ENCODE data around the gene RUSC2.
"Not testable (repeated sequence)": the region's sequence is repeated elsewhere in the genome, so short reads cannot be mapped to it uniquely, and the experiment has no call there.

RUSC2 gene

DNA sequence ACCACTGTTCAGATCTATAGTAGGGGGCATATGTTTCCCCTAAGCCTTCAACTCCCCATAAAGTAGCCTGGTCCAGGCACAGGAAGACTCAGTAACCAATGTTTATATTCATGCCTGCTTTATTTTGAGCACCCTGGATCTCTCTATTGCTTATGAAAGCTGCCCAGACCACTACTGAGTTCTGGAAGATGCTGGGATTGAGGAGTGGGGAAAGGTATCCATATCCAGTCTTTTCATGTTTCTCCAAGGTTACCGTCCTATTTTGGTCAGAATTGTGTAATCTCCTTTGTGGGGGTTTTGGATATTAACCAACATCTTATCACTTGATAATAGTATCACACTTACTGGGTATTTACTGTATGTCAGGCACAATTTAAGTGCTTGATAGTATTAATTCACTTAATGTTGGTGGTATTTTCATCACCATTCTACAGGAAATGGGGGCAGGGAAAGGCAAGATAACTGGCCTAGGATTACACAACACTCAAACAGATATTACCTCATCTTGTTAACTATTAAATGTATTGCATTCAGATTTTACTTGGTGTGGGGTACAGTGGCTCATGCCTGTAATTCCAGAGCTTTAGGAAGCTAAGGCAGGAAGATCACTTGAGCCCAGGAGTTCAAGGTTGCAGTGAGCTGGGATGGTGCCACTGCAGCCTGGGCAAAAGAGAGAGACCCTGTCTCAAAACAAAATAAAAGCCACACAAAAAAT, 36.3 kb downstream of the RUSC2 start:
- no peak for DNase-seq

DNA sequence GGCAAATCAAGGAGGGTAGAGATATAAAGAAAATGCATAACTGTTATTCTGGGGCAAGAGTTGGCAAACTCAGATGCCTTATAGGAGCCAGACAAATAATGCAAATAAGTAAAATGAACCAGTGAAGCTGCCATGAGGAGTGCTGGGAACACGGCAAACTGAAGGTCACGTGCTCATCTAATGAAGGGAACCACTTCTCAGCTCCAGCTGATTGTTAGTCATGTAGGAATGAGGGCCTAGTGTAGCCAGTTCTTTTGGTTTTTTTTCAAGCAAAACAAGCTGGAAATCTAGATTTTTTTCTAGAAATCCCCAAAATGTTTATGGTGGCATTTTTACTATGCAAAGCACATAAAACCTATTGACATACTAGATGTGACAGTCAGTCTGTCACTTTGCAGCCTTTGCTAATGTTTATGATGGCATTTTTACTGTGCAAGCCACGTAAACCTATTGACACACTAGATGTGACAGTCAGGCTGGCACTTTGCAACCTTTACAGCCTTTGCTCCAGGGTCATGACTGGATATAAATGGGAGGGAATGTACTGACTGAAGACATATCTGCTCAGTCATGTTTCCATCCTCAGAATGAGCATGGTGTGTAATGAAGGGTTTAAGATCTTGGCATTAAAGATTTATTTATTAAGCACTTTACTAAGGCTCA, 39.4 kb downstream of the RUSC2 start:
- no peak for DNase-seq

DNA sequence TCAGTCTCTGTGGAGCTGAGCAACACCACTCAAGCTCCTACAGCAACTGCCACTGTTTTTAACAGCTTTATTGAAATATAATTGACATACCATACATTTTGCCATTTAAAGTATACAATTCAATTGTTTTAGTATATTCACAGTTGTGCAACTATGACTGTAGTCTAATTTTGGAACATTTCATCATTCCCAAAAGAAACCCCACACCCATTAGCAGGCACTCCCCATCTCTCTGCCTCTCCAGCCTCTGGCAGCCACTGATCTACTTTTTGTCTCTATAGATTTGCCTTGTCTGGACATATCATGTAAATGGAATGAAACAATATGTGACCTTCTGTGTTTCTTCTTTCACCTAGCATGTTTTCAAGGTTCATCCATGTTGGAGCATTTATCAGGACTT, 43.5 kb downstream of the RUSC2 start:
- no peak for DNase-seq

DNA sequence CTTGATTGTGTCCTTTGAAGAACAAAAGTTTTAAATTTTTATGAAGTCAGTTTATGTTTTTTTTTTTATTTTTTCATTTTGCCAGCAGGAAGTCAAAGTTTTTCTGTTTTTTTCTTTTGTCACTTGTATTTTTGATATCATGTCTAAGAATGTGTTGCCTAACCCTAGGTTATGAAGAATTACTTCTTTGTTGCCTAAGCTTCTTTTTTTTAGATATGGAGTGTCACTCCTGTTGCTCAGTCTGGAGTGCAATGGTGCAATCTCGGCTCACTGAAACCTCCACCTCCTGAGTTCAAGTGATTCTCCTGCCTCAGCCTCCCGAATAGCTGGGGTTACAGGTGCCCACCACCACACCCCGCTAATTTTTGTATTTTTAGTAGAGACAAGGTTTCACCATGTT, 45.0 kb downstream of the RUSC2 start:
- not testable (repeated sequence) for DNase-seq

DNA sequence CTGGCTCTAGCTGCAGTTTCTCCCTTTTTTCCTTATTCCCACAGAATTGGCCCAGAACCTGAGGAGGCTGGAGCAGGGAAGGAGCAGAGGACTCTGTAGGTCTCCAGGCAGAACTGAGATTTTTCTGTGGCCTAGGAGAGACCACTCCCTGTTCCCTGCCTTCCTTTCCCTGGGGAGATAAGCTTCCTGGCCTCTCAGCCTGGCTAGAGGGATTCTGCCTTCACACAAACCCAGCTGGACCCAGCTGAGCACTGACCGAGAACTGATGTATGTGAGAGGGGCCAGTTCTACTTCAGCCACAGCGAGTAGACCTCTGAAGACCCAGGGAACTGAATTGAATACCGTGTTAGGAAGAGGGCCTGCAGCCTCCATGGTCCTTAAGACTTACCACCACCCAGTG, 48.0 kb downstream of the RUSC2 start:
- DNase-seq = no peak

DNA sequence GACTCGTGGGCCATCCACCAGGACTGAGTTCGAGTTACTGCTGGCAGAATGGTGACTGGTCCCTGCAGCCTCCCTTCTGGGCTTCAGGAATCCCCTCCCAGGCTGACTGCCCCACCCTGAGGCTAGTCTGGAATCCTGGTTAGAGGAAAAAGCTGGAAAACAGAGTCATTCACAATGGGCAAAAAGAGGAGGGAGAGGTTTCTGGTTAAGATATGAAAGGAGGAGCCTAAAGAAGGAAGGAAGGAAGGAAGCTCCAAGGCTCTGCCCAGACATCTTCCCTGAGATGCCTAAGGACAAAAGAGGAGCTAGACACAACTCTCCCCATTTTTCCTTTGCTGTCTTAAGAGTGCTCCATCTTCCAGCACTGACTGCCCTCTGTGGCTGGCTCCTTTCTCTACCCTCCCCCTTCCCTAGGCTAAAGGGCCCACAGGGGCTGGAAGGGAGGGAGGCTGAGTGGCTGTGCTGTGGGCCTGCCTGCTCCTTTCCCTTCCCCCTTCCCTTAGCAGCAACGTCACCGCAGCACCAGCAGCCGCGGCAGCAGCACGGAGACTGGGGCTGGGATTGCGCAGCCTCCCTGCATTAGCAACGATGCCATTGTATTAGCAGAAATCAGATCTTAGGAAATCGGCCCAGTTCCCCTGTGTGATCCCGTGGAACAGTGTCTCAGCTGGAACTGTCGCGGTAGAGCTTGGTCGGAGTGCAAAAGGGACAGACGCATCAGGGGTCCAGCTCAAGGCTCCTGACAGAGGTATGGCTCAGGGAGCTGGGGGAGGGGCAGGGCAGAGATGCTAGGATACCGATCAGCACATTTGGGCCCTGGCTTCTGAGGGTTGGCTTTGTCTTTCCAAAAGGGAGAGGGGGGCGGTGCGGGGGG, 48.7 kb downstream of the RUSC2 start:
- DNase-seq = no peak
